ENCODE results near the gene IL17RC.

DNA sequence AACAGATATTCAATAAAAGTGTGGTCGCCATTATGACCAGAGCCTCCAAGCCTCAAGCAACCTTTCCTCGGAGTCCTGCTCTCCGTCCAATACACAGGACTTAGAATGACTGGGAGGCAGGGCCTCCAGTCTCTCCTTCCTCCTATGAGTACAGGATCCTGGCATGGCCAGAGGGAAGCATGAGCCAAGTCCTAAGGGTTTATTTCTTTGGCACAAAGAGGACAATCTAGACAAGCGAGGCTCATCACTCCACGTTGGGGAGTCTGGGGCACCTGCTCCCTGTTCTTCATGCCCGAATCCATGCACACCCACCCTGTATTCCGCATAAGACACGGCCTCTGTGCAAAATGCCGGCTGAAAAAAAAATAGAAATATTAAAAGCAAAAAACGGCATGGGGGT lies 28.5 kb downstream of the IL17RC start:
- TF ChIP-seq CTCF (IDR thresholded peaks at IDR 0.05 in 2 of 3, conservative IDR thresholded peaks at IDR 0.05 in 1 of 3; ENCODE audit: borderline replicate concordance in 1 of 3, insufficient read depth in 1 of 3, low read depth in 2 of 3, low read length in 2 of 3): no peak
- TF ChIP-seq JUND (IDR thresholded peaks at IDR 0.05): no peak
- TF ChIP-seq POLR2A (IDR thresholded peaks at IDR 0.05; ENCODE audit: borderline replicate concordance, extremely low read depth, insufficient read depth, insufficient read length): no peak
- no peak for TF ChIP-seq SIN3A (IDR thresholded peaks at IDR 0.05; ENCODE audit: low read depth)
- no peak for TF ChIP-seq YY1 (IDR thresholded peaks at IDR 0.05; ENCODE audit: extremely low read depth, insufficient replicate concordance, low read depth, low read length)
- no peak for TF ChIP-seq POLR2AphosphoS5 (IDR thresholded peaks at IDR 0.05; ENCODE audit: low read depth, low read length)
- TF ChIP-seq EGR1 (IDR thresholded peaks at IDR 0.05; ENCODE audit: low read depth): no peak
- TF ChIP-seq CEBPB (IDR thresholded peaks at IDR 0.05; ENCODE audit: low read depth): no peak
- no peak for TF ChIP-seq EZH2 (IDR thresholded peaks at IDR 0.05)
- TF ChIP-seq REST (IDR thresholded peaks at IDR 0.05; ENCODE audit: low read depth): no peak
- TF ChIP-seq, protein P1, sequence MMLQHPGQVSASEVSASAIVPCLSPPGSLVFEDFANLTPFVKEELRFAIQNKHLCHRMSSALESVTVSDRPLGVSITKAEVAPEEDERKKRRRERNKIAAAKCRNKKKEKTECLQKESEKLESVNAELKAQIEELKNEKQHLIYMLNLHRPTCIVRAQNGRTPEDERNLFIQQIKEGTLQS (IDR thresholded peaks at IDR 0.05): no peak
- TF ChIP-seq ZFX (IDR thresholded peaks at IDR 0.05): no peak
- TF ChIP-seq ZNF274 (IDR thresholded peaks at IDR 0.05; ENCODE audit: low read depth, low read length): no peak
